HG02678 (cell line): Measurements from ENCODE around the gene SMAD4.
"Not testable (repeated sequence)": the region's sequence is repeated elsewhere in the genome, so short reads cannot be mapped to it uniquely, and the experiment has no call there.

Experiments
- ATAC-seq: cut with Tn5 transposase; IDR thresholded peaks from one replicate; pipeline ENCODE4 v1.9.1; 2021; ENCODE audit warnings: mild to moderate bottlenecking, moderate library complexity; ENCODE audit not compliant: unreplicated experiment

The SMAD4 gene

GRCh38 chr18:51107598-51108305, 77.7 kb downstream of the SMAD4 start:
- no peak for ATAC-seq

- ATAC-seq = no peak
Measured at GRCh38 chr18:51108330-51108729, 78.3 kb downstream of the SMAD4 start.

GRCh38 chr18:51110073-51110797, 80.2 kb downstream of the SMAD4 start:
- ATAC-seq = peak; percentile 88

- not testable (repeated sequence) for ATAC-seq
Measured at GRCh38 chr18:51111633-51112355, 81.8 kb downstream of the SMAD4 start.

DNA sequence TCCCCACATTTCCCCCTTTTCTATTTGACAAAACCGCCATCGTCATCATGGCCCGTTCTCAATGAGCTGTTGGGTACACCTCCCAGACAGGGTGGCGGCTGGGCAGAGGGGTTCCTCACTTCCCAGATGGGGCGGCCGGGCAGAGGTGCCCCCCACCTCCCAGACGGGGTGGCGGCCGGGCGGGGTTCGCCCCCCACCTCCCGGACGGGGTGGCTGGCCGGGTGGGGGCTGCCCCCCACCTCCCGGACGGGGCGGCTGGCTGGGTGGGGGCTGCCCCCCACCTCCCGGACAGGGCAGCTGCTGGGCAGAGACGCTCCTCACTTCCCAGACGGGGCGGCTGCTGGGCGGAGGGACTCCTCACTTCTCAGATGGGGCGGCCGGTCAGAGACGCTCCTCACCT, 87.0 kb downstream of the SMAD4 start:
- ATAC-seq = not testable (repeated sequence)

DNA sequence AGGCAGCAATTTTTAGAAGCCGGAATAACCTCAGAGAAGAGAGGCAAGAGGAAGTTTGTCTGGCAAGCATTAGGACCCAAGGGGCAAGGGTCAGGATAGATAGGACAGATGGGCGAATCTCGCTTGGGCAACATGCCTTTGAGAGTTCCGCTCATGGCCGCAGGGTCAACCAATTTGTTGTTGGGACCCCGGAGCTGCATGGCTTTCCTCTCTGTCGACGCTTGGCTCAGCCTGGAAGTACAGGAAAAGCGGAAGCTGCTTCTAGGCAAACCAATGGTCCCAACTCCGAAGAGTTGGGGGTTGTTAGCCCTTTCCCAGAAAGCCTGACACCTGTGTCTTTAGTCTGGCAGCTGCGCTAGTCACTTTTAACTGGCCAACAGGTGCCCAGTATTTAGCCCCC, 89.5 kb downstream of the SMAD4 start:
- ATAC-seq = not testable (repeated sequence)

GRCh38 chr18:51119976-51120375, 90.0 kb downstream of the SMAD4 start:
- ATAC-seq = not testable (repeated sequence)

GRCh38 chr18:51120809-51121596, 91.0 kb downstream of the SMAD4 start:
- no peak for ATAC-seq

GRCh38 chr18:51121597-51121857, 91.5 kb downstream of the SMAD4 start:
- no peak for ATAC-seq

- no peak for ATAC-seq
Measured at GRCh38 chr18:51122266-51123045, 92.4 kb downstream of the SMAD4 start.

GRCh38 chr18:51123046-51123395, 93.0 kb downstream of the SMAD4 start:
- ATAC-seq = no peak

- no peak for ATAC-seq
Measured at GRCh38 chr18:51123481-51123880, 93.5 kb downstream of the SMAD4 start.

GRCh38 chr18:51123936-51124486, 94.0 kb downstream of the SMAD4 start:
- ATAC-seq = no peak

- no peak for ATAC-seq
Measured at GRCh38 chr18:51125976-51126375, 96.0 kb downstream of the SMAD4 start.

GRCh38 chr18:51127664-51128063, 97.7 kb downstream of the SMAD4 start:
- no peak for ATAC-seq

GRCh38 chr18:51128533-51128932, 98.5 kb downstream of the SMAD4 start:
- no peak for ATAC-seq

DNA sequence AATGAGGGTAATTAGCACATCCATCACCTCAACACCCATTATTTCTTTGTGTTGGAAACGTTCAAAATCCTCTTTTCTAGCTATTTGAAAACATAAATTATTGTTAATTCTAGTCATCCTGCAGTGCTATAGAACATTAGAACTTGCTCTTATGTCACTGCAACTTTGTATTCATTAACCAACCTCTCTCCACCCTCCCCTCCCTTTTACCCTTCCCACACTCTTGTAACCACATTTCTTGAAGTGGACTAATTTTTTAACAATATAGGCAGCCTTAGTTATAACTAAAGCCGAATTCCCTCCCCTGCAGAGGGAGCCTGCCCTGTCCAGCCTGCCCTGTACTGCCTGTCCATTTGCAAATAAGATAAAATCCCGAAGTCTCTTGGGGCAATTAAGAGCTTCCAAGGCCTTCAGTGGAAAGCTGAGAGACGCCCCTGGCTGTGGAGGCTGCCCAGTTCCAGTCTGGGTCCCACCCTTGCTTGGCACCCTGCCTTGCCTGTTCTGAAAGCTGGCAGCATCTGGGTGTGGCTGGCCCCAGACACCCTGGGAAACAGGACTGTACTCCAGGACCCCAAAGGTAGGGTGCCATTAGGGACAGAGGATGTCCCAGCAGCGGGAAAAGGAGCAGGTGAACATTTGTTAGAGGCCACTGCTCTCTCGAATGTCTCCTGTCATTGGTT, 102.4 kb downstream of the SMAD4 start:
- no peak for ATAC-seq

DNA sequence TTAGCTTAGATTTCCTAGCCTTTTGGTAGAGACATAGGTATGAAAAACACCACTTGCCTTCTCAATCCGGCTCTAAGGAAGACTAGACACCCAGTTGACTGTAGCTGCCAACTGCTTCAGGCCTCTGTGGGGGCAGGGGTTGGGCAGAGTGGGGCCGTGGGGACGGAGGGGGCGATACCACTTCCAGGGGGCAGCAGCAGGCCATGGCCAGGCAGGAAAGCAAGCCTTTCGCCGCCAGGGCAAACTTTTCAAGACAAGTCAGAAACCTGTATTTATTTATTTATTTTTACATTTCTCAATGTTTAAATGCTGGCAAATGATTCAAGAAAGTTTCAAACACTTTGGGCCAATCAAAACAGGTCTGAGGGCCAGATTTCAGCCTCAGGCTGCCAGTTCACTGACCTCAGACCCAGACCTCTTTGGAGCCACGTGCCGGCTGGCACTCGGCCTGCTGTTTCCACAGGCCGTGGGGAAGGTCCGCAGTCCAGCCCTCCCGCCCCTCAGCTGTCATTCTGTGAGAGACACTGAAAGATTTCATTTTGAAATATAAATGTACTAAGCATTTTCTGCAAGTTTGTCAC, 103.7 kb downstream of the SMAD4 start:
- ATAC-seq = no peak
